ENCODE measurements around the gene STAT2. TPM values are rescaled to one million over a fixed set of nuclear protein-coding genes. Genes with fewer than 3 reads are reported as not detected.
"Not testable (repeated sequence)": the region's sequence is repeated elsewhere in the genome, so short reads cannot be mapped to it uniquely, and the experiment has no call there.

The STAT2 gene
- total RNA-seq, 1 donor, result 280 TPM

- no peak for DNase-seq (ENCODE audit: low read depth)
Observed at GRCh38 chr12:56324206-56324605, 35.7 kb downstream of the STAT2 start.

GRCh38 chr12:56321610-56322009 lies 38.3 kb downstream of the STAT2 start:
- not testable (repeated sequence) for H3K4me3 ChIP-seq (ENCODE audit: low read depth, low read length); DNase-seq (ENCODE audit: low read depth)

More at GRCh38 chr12:56324206-56324605, 35.7 kb downstream of the STAT2 start:
- H3K4me3 ChIP-seq (ENCODE audit: low read depth, low read length), result no peak overlapping the region
- TF ChIP-seq CTCF (IDR thresholded peaks at IDR 0.05; ENCODE audit: insufficient read depth, low read length), result no peak

- H3K4me3 ChIP-seq (ENCODE audit: low read depth, low read length), result no peak overlapping the region
- DNase-seq (ENCODE audit: low read depth), result no peak
- no peak for TF ChIP-seq CTCF (IDR thresholded peaks at IDR 0.05; ENCODE audit: insufficient read depth, low read length)
Observed at GRCh38 chr12:56321027-56321426, 38.9 kb downstream of the STAT2 start.

GRCh38 chr12:56317675-56318074 lies 42.2 kb downstream of the STAT2 start:
- no peak for TF ChIP-seq CTCF (IDR thresholded peaks at IDR 0.05; ENCODE audit: insufficient read depth, low read length)
- no peak overlapping the region for H3K4me3 ChIP-seq (ENCODE audit: low read depth, low read length)
- DNase-seq (ENCODE audit: low read depth), result no peak

GRCh38 chr12:56315622-56316473 lies 44.1 kb downstream of the STAT2 start, which contains the start of gene CNPY2:
Gene CNPY2 (minus strand): TSS chr12:56315988. CDS start chr12:56315217, 771 bp downstream.
- H3K4me3 ChIP-seq (ENCODE audit: low read depth, low read length), result peak within 1 kb of the TSS; percentile 99
- DNase-seq (ENCODE audit: low read depth), result peak; percentile 96
- TF ChIP-seq CTCF (IDR thresholded peaks at IDR 0.05; ENCODE audit: insufficient read depth, low read length), result no peak

GRCh38 chr12:56315249-56315621 lies 44.7 kb downstream of the STAT2 start:
- no peak for TF ChIP-seq CTCF (IDR thresholded peaks at IDR 0.05; ENCODE audit: insufficient read depth, low read length)
- DNase-seq (ENCODE audit: low read depth), result no peak
- H3K4me3 ChIP-seq (ENCODE audit: low read depth, low read length), result peak overlapping the region; percentile 99

- DNase-seq (ENCODE audit: low read depth), result no peak
- no peak for TF ChIP-seq CTCF (IDR thresholded peaks at IDR 0.05; ENCODE audit: insufficient read depth, low read length)
- no peak overlapping the region for H3K4me3 ChIP-seq (ENCODE audit: low read depth, low read length)
Observed at GRCh38 chr12:56311003-56311402, 48.9 kb downstream of the STAT2 start.
